Nephron progenitor cell (in vitro differentiated cells): ENCODE results near the gene LYRM2.

Experiments
- DNase-seq: peaks from one replicate; pipeline ENCODE4 v3.0.0; 2021
- H3K27ac Mint-ChIP-seq: 2 replicates; pipeline ENCODE4 v1.8.0; 2021; ENCODE audit warnings: mild to moderate bottlenecking, moderate library complexity, mixed read lengths
- H3K27me3 Mint-ChIP-seq: 2 replicates; pipeline ENCODE4 v1.8.0; 2021; ENCODE audit warnings: mild to moderate bottlenecking, low read depth, mixed read lengths; ENCODE audit not compliant: poor library complexity
- H3K36me3 Mint-ChIP-seq: 2 replicates; pipeline ENCODE4 v1.8.0; 2021; ENCODE audit warnings: low read depth, mixed read lengths
- H3K4me1 Mint-ChIP-seq: 2 replicates; pipeline ENCODE4 v1.8.0; 2021; ENCODE audit warnings: mixed read lengths
- H3K4me3 Mint-ChIP-seq: 2 replicates; pipeline ENCODE4 v1.8.0; 2021; ENCODE audit warnings: mild to moderate bottlenecking, moderate library complexity, mixed read lengths
- H3K9me3 Mint-ChIP-seq: 2 replicates; pipeline ENCODE4 v1.8.0; 2021; ENCODE audit warnings: mild to moderate bottlenecking, moderate library complexity, mixed read lengths
- TF ChIP-seq, protein P1 (sequence below): fragments of 200-600 bp; sonication (generic); IDR thresholded peaks from 2 replicates; pipeline ENCODE4 v1.5.0; 2021; ENCODE audit warnings: antibody characterized with exemption

LYRM2 gene

DNA sequence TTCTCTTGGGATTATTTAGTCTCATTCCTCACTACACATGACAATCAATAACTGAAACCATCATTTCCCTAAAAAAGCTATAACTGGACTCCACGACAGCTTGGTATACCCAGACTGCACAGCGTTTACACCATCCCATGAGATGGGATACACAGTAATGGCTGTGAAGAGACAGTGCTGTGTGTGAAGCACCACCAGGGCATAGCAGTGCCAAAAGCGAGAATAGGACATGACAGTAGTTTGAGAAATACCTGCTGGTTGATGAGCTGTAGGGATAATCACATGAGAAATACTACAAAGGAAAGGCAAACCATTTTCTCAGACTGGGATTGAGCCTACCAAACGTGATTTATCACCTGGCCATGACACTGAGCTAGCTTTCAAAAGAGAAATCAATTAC lies 22.4 kb upstream of the LYRM2 start:
- peak overlapping the region; percentile 53 for H3K27ac Mint-ChIP-seq
- H3K4me1 Mint-ChIP-seq, result peaks cover 6% of the 10 kb centered on the region
- H3K36me3 Mint-ChIP-seq, result peaks cover 63% of the 10 kb centered on the region
- no peak overlapping the region for H3K4me3 Mint-ChIP-seq
- TF ChIP-seq, protein P1, sequence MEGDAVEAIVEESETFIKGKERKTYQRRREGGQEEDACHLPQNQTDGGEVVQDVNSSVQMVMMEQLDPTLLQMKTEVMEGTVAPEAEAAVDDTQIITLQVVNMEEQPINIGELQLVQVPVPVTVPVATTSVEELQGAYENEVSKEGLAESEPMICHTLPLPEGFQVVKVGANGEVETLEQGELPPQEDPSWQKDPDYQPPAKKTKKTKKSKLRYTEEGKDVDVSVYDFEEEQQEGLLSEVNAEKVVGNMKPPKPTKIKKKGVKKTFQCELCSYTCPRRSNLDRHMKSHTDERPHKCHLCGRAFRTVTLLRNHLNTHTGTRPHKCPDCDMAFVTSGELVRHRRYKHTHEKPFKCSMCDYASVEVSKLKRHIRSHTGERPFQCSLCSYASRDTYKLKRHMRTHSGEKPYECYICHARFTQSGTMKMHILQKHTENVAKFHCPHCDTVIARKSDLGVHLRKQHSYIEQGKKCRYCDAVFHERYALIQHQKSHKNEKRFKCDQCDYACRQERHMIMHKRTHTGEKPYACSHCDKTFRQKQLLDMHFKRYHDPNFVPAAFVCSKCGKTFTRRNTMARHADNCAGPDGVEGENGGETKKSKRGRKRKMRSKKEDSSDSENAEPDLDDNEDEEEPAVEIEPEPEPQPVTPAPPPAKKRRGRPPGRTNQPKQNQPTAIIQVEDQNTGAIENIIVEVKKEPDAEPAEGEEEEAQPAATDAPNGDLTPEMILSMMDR, result no peak
- H3K9me3 Mint-ChIP-seq, result no peaks in the 10 kb centered on the region
- DNase-seq, result no peak
- H3K27me3 Mint-ChIP-seq, result no peaks in the 10 kb centered on the region

DNA sequence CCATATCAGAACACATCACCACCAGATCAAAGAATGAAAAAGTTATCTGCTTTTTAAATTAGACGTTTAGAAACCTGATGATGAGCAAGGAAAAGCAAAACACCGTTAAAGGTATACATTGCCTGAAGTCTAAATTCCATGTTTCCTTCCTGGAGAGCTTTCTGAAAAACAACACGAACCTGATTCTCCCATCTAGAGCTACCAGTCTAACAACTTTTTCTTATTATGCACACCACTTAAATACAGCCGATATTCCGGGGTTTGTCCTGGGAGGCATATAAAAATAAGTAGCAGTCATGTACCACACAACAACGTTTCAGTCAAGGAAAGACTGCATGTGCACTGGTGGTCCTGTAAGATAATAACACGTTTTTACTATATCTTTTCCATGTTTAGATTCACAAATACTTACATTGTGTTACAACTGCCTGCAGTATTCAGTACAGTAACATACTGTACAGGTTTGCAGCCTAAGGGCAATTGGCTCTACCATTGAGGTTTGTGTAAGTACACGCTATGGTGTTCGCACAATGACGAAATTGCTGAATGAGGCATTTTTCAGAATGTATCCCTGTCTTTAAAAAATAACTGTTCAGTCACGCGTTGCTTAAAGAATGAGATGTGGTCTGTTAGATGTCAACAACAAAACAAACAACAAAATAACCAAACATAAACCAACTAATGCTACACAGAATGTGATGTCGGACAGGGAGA lies 19.1 kb upstream of the LYRM2 start:
- H3K27ac Mint-ChIP-seq, result no peak overlapping the region
- no peak for DNase-seq
- H3K4me3 Mint-ChIP-seq, result no peak overlapping the region
- H3K36me3 Mint-ChIP-seq, result peaks cover 55% of the 10 kb centered on the region
- TF ChIP-seq, protein P1, result no peak
- H3K27me3 Mint-ChIP-seq, result no peaks in the 10 kb centered on the region
- H3K9me3 Mint-ChIP-seq, result no peaks in the 10 kb centered on the region
- peaks cover 6% of the 10 kb centered on the region for H3K4me1 Mint-ChIP-seq

DNA sequence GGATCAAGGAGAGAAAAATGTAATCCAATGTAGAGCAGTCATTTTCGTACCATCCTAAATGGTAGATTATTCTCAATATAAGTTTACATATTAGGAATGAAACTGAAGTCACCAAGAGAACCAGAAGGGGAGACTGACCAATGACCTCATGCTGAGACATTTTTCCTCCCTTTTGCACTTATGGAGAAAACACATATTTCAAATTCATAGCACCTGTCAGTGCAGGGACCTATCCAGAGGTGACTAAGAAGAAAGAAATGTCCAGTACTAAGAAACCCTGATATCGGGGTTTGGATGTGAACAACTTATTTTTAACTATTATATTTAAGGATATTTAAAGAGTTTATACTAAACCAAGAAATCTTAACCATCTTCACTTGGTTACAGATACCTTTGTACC lies 16.6 kb upstream of the LYRM2 start:
- Mint-ChIP-seq H3K9me3 (no peaks in the 10 kb centered on the region), H3K36me3 (peaks cover 58% of the 10 kb centered on the region), H3K27ac (no peak overlapping the region)

DNA sequence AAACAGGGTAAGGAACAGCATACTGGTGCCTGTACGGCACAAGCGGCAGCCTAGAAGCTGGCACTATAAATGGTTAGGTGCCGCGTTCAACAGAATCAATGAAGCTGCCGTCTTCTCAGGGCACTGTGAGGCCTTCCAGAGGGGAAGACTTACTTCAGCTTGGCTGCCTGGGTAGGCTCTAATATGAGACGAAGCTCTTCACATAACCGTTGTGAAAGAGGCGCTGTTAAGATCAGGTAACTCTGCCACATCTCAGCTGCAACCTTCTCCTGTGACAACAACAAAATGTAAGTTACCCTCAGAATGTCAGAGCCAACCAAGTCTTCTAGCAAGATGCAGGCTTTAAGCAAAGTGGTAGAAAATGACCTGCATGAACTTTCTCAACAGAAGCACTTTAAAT lies 12.0 kb upstream of the LYRM2 start:
- Mint-ChIP-seq H3K4me3 (no peak overlapping the region), H3K9me3 (no peaks in the 10 kb centered on the region)
- no peak for DNase-seq

More for the DNA sequence above, 16.6 kb upstream of the LYRM2 start:
- Mint-ChIP-seq H3K4me3 (no peak overlapping the region), H3K27me3 (no peaks in the 10 kb centered on the region), H3K4me1 (peaks cover 6% of the 10 kb centered on the region)
- TF ChIP-seq, protein P1, result no peak
- DNase-seq, result no peak

DNA sequence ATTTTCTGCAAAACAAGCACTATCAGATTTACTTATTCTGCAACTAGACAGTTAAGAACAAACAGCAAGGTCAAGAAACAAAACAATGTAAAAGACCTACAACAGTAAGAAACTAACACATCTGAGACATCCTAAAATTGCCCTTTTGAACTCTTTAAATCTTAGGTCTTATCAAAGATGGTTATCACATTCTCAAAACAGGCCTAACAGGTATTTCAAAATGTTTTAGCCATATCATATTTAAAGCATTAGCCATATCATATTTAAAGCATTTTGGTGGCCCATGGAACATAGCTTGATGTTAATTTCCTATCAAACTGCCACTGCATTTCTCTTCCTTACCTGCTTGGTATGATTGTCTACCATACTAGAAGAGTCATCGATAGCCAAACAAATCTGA lies 11.1 kb upstream of the LYRM2 start:
- Mint-ChIP-seq H3K4me3 (no peak overlapping the region), H3K36me3 (peaks cover 59% of the 10 kb centered on the region), H3K4me1 (no peaks in the 10 kb centered on the region), H3K9me3 (no peaks in the 10 kb centered on the region), H3K27ac (no peak overlapping the region), H3K27me3 (no peaks in the 10 kb centered on the region)
- DNase-seq, result no peak
- TF ChIP-seq, protein P1, result no peak

More for the DNA sequence above, 12.0 kb upstream of the LYRM2 start:
- H3K27me3 Mint-ChIP-seq, result no peaks in the 10 kb centered on the region
- peak overlapping the region; percentile 48 for H3K27ac Mint-ChIP-seq
- TF ChIP-seq, protein P1, result no peak
- H3K36me3 Mint-ChIP-seq, result peaks cover 56% of the 10 kb centered on the region
- no peaks in the 10 kb centered on the region for H3K4me1 Mint-ChIP-seq

DNA sequence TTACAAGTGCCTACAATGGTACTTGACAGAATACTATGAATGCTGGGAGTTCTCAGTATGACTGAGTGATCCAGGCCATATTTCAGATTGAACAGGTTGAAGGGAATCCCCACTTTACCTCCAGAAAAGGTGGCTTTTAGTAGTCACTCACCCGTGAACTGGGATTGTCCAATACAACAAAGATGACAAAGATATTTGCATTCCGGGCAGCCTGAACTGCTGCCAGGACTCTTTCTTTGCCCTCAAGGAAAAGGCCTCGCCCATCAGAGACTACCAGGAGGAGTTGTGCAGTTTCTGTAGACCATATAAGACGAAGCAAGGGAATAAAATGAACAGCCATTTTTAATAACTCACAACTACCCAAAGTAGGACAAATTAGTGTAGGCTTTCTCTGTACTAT lies 6.3 kb upstream of the LYRM2 start:
- Mint-ChIP-seq H3K27ac (no peak overlapping the region), H3K27me3 (no peaks in the 10 kb centered on the region), H3K4me1 (no peaks in the 10 kb centered on the region), H3K4me3 (no peak overlapping the region), H3K36me3 (peaks cover 43% of the 10 kb centered on the region), H3K9me3 (no peaks in the 10 kb centered on the region)
- TF ChIP-seq, protein P1, result no peak
- DNase-seq, result no peak
